UCSD-AML1 (cell line): Measurements from ENCODE around the gene RAVER2.
"Not testable (repeated sequence)": the region's sequence is repeated elsewhere in the genome, so short reads cannot be mapped to it uniquely, and the experiment has no call there.

ENCODE experiments used
- DNase-seq: peaks from one replicate; lab custom pipeline; 2025; ENCODE audit not compliant: unreplicated experiment; lab: John Stamatoyannopoulos, UW

Gene RAVER2

GRCh38 chr1:64744492-64745180 lies at the start of gene RAVER2:
RAVER2 (plus strand) TSS chr1:64745075; CDS start chr1:64745173, 98 bp downstream.
- DNase-seq: peak; percentile 83

- no peak for DNase-seq
Measured at GRCh38 chr1:64696879-64697278, 48.0 kb upstream of the RAVER2 start.

GRCh38 chr1:64699327-64699726 lies 45.5 kb upstream of the RAVER2 start:
- no peak for DNase-seq

GRCh38 chr1:64701071-64701470 lies 43.8 kb upstream of the RAVER2 start:
- no peak for DNase-seq

- no peak for DNase-seq
Measured at GRCh38 chr1:64701886-64702285, 43.0 kb upstream of the RAVER2 start.

GRCh38 chr1:64702670-64703069 lies 42.2 kb upstream of the RAVER2 start:
- DNase-seq: not testable (repeated sequence)

- DNase-seq: no peak
Measured at GRCh38 chr1:64703600-64703999, 41.3 kb upstream of the RAVER2 start.

GRCh38 chr1:64705591-64705990 lies 39.3 kb upstream of the RAVER2 start:
- no peak for DNase-seq

GRCh38 chr1:64711266-64711665 lies 33.6 kb upstream of the RAVER2 start:
- DNase-seq: no peak

- DNase-seq: no peak
Measured at GRCh38 chr1:64712049-64712448, 32.8 kb upstream of the RAVER2 start.

GRCh38 chr1:64715186-64715585 lies 29.7 kb upstream of the RAVER2 start:
- DNase-seq: no peak

- DNase-seq: no peak
Measured at GRCh38 chr1:64721135-64721534, 23.7 kb upstream of the RAVER2 start.

GRCh38 chr1:64721576-64722145 lies 23.2 kb upstream of the RAVER2 start:
- no peak for DNase-seq

GRCh38 chr1:64727861-64728260 lies 17.0 kb upstream of the RAVER2 start:
- no peak for DNase-seq

- no peak for DNase-seq
Measured at GRCh38 chr1:64733581-64734286, 11.1 kb upstream of the RAVER2 start.

- no peak for DNase-seq
Measured at GRCh38 chr1:64734287-64734652, 10.6 kb upstream of the RAVER2 start.

GRCh38 chr1:64740687-64741086 lies 4.2 kb upstream of the RAVER2 start:
- not testable (repeated sequence) for DNase-seq

GRCh38 chr1:64743954-64744491 lies 852 bp upstream of the RAVER2 start:
- no peak for DNase-seq

GRCh38 chr1:64745181-64745985 lies 508 bp downstream of the RAVER2 start:
- peak; percentile 62 for DNase-seq

- peak; percentile 11 for DNase-seq
Measured at GRCh38 chr1:64745986-64746940, 1.4 kb downstream of the RAVER2 start.
